Stimulated activated CD4-positive, alpha-beta T cell treated with anti-CD3 and anti-CD28 coated beads, TNF-alpha, amount 100 ng/mL, for 24 hours (primary cell): Measurements from ENCODE around the gene SERPINB1.
A peak's percentile ranks its signal among the peaks of the same experiment; 100 is the strongest.

ENCODE experiments used
- DNase-seq, 3 experiments: peaks; one replicate each; pipeline ENCODE4 v3.0.0-alpha.2; 2020; ENCODE audit warnings: low read depth in 3 of 3

SERPINB1 gene

DNA sequence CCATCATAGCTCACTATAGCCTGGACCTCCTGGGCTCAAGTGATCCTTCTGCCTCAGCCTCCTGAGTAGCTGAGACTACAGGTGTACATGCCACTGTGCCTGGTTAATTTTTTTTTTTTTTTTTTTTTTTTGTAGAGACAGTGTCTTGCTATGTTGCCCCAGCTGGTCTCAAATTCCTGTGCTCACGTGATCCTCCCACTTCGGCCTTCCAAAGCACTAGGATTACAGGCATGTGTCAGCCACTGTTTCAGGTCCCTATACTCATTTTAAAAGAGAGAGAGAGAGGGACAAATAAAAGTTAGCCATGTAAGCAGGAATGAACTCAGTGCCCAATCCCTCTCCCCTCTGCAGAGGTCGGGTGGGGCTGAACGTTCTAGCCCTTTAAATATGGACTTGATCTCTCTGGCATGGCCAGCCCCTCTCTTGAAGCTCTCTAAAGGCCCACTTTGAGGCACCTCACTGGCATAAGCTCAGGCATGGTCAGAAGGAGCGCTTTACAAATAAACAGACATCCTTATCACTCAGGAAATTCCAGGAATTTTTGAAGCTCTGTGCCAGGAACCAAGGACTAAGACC is 9.0 kb upstream of the SERPINB1 start:
- DNase-seq = no peak

DNA sequence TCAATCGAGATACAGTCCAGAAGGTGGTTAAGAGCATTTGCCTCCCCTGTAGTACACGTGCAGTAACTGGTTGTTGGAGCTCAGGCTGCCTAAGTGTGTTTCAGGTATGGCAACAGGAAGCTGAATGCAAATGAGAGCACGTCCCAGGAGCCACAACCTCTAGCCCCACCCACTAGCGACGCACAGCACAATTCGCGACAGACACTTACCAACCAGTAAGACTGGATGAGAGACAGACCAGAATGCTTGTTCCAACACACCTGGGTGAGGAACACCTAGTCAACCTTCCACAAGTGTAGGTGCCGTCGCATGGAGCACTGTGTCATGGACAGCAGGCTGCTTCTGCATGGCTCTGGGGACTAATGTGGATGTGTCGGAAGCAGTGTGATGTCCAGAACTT is 7.2 kb upstream of the SERPINB1 start:
- DNase-seq = peak; percentile 20 to 71 (median 37)

- DNase-seq = no peak
These were observed 4.2 kb upstream of the SERPINB1 start for GRCh38 chr6:2845880-2846208.

GRCh38 chr6:2844008-2844407 is 2.3 kb upstream of the SERPINB1 start:
- no peak for DNase-seq

DNA sequence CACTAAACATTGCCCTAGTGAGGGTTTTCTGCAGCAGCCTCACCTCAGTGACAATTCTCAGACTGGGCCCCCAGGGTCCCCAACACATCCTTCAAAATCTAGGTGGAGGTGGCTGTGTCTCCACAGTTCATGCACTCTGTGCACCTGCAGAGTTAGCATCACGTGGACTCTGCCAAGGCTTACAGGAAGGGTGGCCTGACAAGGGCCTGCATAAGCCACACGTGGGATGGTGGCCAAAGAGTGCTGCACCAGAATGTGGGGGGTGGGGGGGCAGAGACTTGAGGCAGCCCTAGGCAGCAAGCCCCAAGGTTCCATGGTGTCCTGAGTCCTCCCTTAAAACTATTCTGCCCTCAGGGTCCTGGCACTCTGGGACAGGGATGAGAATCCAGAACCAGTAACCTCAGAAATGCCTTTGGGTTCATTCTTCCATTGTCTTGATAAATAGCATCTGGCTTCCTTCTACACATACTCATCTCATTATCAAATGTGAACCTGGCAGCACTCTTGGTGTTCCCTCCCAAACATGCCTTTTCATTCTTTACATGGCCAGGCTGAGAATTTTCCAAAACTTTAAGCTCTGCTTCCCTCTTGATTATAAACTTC is 1.6 kb upstream of the SERPINB1 start:
- DNase-seq = no peak

- DNase-seq = no peak
These were observed 483 bp upstream of the SERPINB1 start for GRCh38 chr6:2842139-2842552.

GRCh38 chr6:2840749-2841061 is 958 bp downstream of the SERPINB1 start:
- no peak for DNase-seq

- no peak for DNase-seq
These were observed 1.5 kb downstream of the SERPINB1 start for GRCh38 chr6:2839982-2840748.

- no peak for DNase-seq
These were observed 2.3 kb downstream of the SERPINB1 start for GRCh38 chr6:2839195-2839981.

- no peak for DNase-seq
These were observed 3.4 kb downstream of the SERPINB1 start for GRCh38 chr6:2838251-2838650.

GRCh38 chr6:2834262-2834661 is 7.4 kb downstream of the SERPINB1 start:
- no peak for DNase-seq

DNA sequence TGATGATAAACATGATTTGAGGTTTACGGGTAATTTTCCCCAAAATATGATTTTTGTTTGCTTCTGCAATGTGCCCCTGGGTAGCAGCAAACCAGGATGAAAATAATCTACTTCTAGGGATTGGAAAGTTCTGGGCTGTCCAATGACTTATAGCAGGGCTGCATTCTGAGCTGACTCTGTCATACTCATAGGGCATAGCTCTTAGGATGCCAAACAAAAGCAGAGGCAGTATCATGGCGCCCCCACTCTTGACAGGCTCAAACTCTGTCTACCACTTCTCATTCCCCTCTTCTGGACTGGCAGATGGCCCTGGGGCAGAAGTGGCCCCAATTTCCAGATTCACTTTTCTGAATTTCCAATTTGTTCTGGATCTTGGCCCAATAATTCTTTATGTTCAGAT is 10.3 kb downstream of the SERPINB1 start:
- no peak for DNase-seq

- no peak for DNase-seq
These were observed 11.5 kb downstream of the SERPINB1 start for GRCh38 chr6:2830183-2830582.

DNA sequence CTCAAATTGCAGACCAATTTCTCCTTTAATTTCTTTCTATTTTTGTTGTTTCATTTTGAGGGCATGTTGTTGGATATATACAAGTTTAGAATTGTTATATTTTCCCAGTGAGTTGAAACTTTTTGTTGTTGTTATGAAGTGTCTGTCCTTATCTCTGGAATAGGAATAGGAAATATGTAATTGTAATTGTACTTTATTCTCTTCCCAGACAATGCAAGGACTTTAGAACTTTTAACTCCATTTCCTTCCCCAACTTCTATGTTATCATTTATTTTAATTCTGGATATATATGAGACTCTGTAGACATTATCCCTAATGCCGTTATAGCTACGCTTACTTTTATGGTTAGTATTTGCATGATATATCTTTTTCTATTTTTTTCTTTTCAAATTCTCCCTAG is 12.4 kb downstream of the SERPINB1 start:
- DNase-seq = no peak

- DNase-seq = no peak
These were observed 13.0 kb downstream of the SERPINB1 start for GRCh38 chr6:2828629-2829028.

DNA sequence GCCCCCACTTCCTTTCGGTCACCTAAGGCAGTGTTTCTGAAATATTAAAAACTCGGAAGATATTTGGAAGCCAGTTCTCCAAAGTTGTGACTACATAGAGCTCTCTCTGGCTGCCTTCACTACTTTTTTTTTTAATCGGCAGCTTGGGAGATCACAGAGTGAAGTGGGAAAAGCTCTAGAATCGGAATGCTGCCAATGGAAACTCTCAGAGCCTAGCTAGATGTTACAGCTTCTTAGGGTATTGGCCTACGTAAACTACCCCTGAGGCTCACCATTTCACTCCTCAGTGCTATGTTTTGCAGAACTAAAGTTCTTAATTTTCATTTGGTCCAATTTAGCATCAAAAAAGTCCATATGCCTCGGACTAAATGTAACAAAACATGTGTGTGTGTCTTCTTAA is 14.5 kb downstream of the SERPINB1 start:
- DNase-seq = no peak

GRCh38 chr6:2826131-2826530 is 15.5 kb downstream of the SERPINB1 start:
- DNase-seq = no peak

DNA sequence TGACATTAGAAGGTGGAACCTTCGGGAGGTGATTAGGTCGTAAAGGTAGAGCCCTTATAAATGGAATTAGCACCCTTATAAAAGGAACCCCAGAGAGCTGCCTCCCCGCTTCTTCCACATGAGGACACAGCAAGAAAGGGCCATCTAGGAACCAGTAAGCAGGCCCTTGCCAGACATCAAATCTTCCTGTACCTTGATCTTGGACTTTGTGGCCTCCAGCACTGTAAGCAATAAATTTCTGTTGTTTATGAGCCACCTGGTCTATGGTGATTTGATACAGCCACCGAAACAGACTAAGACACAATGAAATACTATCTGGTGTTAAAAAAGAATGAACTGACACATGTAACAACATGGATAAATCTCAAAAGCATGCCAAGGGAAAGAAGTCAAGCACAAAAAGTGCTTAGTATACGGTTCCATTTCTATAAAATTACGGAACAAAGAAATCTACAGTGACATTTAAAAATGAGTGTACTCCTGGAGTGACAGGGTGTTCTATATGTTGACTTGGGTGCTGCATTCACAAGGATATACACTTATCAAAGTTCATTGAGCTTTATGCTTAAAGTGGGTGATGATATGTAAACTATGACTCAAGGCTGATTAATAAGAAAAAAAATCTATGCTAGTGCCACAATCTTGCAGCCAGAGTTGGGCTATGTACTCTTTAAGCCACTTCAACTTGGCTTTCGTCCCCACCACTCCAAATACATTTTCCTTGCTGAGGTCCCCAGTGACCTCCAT is 18.4 kb downstream of the SERPINB1 start:
- DNase-seq = no peak

DNA sequence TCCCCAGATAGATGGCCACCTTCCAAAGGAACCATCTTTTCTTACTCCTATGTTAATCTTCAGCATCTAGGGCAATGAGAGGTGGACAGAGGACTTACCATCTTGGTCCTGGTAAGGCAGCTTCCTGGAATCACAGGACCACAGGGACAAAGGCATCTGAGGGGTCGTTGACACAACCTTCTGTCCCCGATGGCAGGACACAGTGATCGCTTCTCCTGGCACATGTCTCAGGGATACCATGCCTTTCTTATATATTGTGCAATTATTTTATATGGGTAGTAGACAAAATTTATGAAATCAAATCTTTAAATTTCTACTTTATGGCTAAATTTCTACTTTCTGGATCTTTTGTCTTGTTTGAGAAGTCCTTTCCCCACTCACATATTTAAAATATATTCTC is 20.1 kb downstream of the SERPINB1 start:
- no peak for DNase-seq

DNA sequence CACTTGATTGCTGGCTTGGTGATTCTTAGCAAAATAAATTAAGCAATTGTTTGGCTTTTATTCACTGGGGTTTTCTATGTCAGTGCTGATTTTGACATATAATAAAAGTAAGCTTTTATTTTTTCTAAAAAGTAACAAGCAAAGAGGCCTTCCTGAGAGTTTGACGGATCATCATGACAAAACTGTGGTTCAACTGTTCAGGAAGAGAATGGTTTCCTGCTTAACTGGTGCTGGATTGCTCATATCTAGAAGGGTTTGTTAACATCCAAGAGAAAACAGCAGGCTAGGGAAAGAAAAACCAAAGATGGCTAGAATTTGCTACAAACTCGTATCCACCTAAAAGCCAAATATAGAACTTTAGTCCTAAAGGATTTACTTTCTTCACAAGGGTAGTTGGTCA is 21.2 kb downstream of the SERPINB1 start:
- DNase-seq = no peak

DNA sequence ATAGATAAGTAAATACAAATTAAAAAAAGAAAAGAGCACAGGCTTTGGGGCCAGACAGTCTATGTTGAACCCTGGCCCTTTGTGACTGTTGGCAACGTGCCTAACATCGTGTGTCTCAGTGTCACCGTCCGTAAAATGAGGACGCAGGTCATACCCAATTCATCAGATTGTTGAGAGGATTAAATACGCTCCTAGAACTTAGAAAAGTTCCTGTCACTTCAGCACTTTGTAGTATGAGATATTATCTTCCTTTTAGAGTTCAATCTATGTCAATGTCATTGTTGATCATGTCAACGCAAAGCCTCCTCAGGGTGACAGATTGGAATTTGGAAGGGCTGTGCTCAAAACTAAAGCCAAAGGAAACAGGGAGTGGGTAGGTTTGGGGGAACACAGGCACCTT is 21.7 kb downstream of the SERPINB1 start:
- no peak for DNase-seq

DNA sequence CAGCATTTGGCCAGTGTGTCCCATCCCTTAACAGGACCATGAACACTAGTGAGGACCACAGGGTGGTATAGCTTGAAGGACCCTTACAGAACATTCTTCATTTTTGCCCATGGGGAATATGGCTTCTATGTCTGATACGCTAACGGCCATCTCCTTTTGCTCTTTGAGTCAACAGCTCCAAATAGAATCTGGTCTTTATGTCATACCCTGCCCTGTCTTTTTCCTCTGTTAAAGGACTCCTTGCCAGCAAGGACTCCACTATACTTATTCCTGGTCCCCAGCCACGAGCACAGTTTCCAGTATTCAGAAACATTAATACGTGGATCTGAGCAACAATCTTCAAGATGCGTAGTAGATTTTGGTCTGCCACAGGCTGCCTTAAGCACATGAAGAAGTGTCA is 22.5 kb downstream of the SERPINB1 start:
- DNase-seq = no peak
